ENCODE measurements around the gene SMAD4. TPM values are rescaled to one million over a fixed set of nuclear protein-coding genes. Genes with fewer than 3 reads are reported as not detected.

The SMAD4 gene
- total RNA-seq (2022) (48.5 and 48.8 TPM in 2 replicates), Bru-seq, nascent RNA (percentile 84 among the genes with signal in this experiment), BruChase-seq, experiment 1, labeled RNA remaining after a 2-hour chase (percentile 86 among the genes with signal in this experiment), BruChase-seq, experiment 2, labeled RNA remaining after a 6-hour chase (percentile 86 among the genes with signal in this experiment)
- long read RNA-seq, full-length matches to known transcripts: 35 of 47 reads
- long read RNA-seq, partial matches to known transcripts: 5 of 47 reads
- long read RNA-seq, other reads (novel, unspliced or antisense): 7 of 47 reads

- TF ChIP-seq CTCF (IDR thresholded peaks at IDR 0.05; ENCODE audit: insufficient read depth in 1 of 2, low read depth in 1 of 2, low read length in 1 of 2, severe bottlenecking in 1 of 2, unreplicated experiment in 1 of 2): no peak
- H3K4me3 ChIP-seq (ENCODE audit: low read depth, low read length): peak within 1 kb of the TSS; percentile 70
- peak within 1 kb of the TSS; percentile 94 for H3K27ac Mint-ChIP-seq (ENCODE audit: unreplicated experiment)
- peak; percentile 93 to 94 for DNase-seq
- no peaks in the 10 kb centered on the region for H3K9me3 Mint-ChIP-seq (ENCODE audit: unreplicated experiment)
- H3K27me3 Mint-ChIP-seq (ENCODE audit: insufficient read depth, unreplicated experiment): no peaks in the 10 kb centered on the region
- no TSS peak for BruUV-seq (replicated peaks)
- peaks cover 7% of the 10 kb centered on the region for H3K4me1 Mint-ChIP-seq (ENCODE audit: low read depth, unreplicated experiment)
- intact Hi-C loops (cut with micrococcal nuclease; ENCODE audit: unreplicated experiment): loop anchor here (5.0 kb wide), 1 partner anchor 63 kb away; the partner anchor contains the start of gene ELAC1
- no peaks in the 10 kb centered on the region for H3K9me3 ChIP-seq
- H3K36me3 Mint-ChIP-seq (ENCODE audit: insufficient read depth, unreplicated experiment): peaks cover 28% of the 10 kb centered on the region
- ChIA-PET POLR2A (interaction anchor here (0.8 to 1.7 kb wide), 4 partner anchors 9 to 151 kb away, joined by 3 to 6 read pairs (median 4); partner anchors contain the start of gene ME2), CTCF (interaction anchor here (0.7 kb wide), 1 partner anchor 13 kb away, joined by 4 read pairs; no protein-coding TSS in a partner anchor)
- H3K4me1 ChIP-seq: no peaks in the 10 kb centered on the region
- H3K27me3 ChIP-seq (replicated peaks; ENCODE audit: control insufficient read depth, insufficient read depth, low read length): no peaks in the 10 kb centered on the region
- no peaks in the 10 kb centered on the region for H3K36me3 ChIP-seq (ENCODE audit: control insufficient read depth, insufficient read depth, low read length)
- peak within 1 kb of the TSS; percentile 94 for H3K4me3 Mint-ChIP-seq (ENCODE audit: unreplicated experiment)
Observed at GRCh38 chr18:51029694-51030536, at the start of gene SMAD4. SMAD4 (plus strand) TSS chr18:51030213; CDS start chr18:51047047, 16,834 bp downstream.

- H3K4me3 Mint-ChIP-seq (ENCODE audit: unreplicated experiment): no peak overlapping the region
- CTCF ChIA-PET: no interaction called here
- no peak overlapping the region for H3K27ac Mint-ChIP-seq (ENCODE audit: unreplicated experiment)
- no peaks in the 10 kb centered on the region for H3K9me3 Mint-ChIP-seq (ENCODE audit: unreplicated experiment)
- H3K4me3 ChIP-seq (ENCODE audit: low read depth, low read length): no peak overlapping the region
- H3K36me3 ChIP-seq (ENCODE audit: control insufficient read depth, insufficient read depth, low read length): no peaks in the 10 kb centered on the region
- peaks cover 8% of the 10 kb centered on the region for H3K36me3 Mint-ChIP-seq (ENCODE audit: insufficient read depth, unreplicated experiment)
- BruUV-seq (replicated peaks): no TSS peak
- no peak for DNase-seq
- H3K4me1 ChIP-seq: peaks cover 3% of the 10 kb centered on the region; the same call in 1 of the 2 replicates
- H3K9me3 ChIP-seq: no peaks in the 10 kb centered on the region
- H3K4me1 Mint-ChIP-seq (ENCODE audit: low read depth, unreplicated experiment): no peaks in the 10 kb centered on the region
- no peaks in the 10 kb centered on the region for H3K27me3 ChIP-seq (replicated peaks; ENCODE audit: control insufficient read depth, insufficient read depth, low read length)
- POLR2A ChIA-PET: no interaction called here
- intact Hi-C loops (cut with micrococcal nuclease; ENCODE audit: unreplicated experiment): no loop called here
- no peak for TF ChIP-seq CTCF (IDR thresholded peaks at IDR 0.05; ENCODE audit: insufficient read depth in 1 of 2, low read depth in 1 of 2, low read length in 1 of 2, severe bottlenecking in 1 of 2, unreplicated experiment in 1 of 2)
- no peaks in the 10 kb centered on the region for H3K27me3 Mint-ChIP-seq (ENCODE audit: insufficient read depth, unreplicated experiment)
Observed at GRCh38 chr18:50981381-50981780, 48.6 kb upstream of the SMAD4 start.

GRCh38 chr18:50982086-50982801, 47.8 kb upstream of the SMAD4 start:
- Histone ChIP-seq H3K9me3 (no peaks in the 10 kb centered on the region), H3K4me1 (peaks cover 3% of the 10 kb centered on the region; the same call in 1 of the 2 replicates), H3K4me3 (ENCODE audit: low read depth, low read length) (no peak overlapping the region), H3K36me3 (ENCODE audit: control insufficient read depth, insufficient read depth, low read length) (no peaks in the 10 kb centered on the region), H3K27me3 (replicated peaks; ENCODE audit: control insufficient read depth, insufficient read depth, low read length) (no peaks in the 10 kb centered on the region)
- no peaks in the 10 kb centered on the region for H3K9me3 Mint-ChIP-seq (ENCODE audit: unreplicated experiment)
- intact Hi-C loops (cut with micrococcal nuclease; ENCODE audit: unreplicated experiment): no loop called here
- H3K36me3 Mint-ChIP-seq (ENCODE audit: insufficient read depth, unreplicated experiment): no peaks in the 10 kb centered on the region
- no peak overlapping the region for H3K27ac Mint-ChIP-seq (ENCODE audit: unreplicated experiment)
- BruUV-seq (replicated peaks): no TSS peak
- TF ChIP-seq CTCF (IDR thresholded peaks at IDR 0.05; ENCODE audit: insufficient read depth in 1 of 2, low read depth in 1 of 2, low read length in 1 of 2, severe bottlenecking in 1 of 2, unreplicated experiment in 1 of 2): no peak
- no peak for DNase-seq
- CTCF ChIA-PET: no interaction called here
- no peaks in the 10 kb centered on the region for H3K4me1 Mint-ChIP-seq (ENCODE audit: low read depth, unreplicated experiment)
- H3K4me3 Mint-ChIP-seq (ENCODE audit: unreplicated experiment): no peak overlapping the region
- H3K27me3 Mint-ChIP-seq (ENCODE audit: insufficient read depth, unreplicated experiment): no peaks in the 10 kb centered on the region
- POLR2A ChIA-PET: no interaction called here

All from Caco-2 (cell line).